Mesenchymal stem cell (in vitro differentiated cells and primary cell): ENCODE data around the gene SMIM44.
A peak's percentile ranks its signal among the peaks of the same experiment; 100 is the strongest.

Source experiments
- DNase-seq: peaks from one replicate; pipeline ENCODE4 v3.0.0-alpha.2; 2013
- H2AFZ ChIP-seq: one replicate; pipeline ENCODE4 v1.6.1; 2013; ENCODE audit warnings: low read depth, mild to moderate bottlenecking, control low read depth, inconsistent platforms, low read length, moderate library complexity
- H2AK5ac ChIP-seq: 2 replicates; pipeline ENCODE4 v1.6.1; 2013; ENCODE audit warnings: low read length, moderate library complexity, mild to moderate bottlenecking, inconsistent platforms; ENCODE audit not compliant: severe bottlenecking
- H2BK120ac ChIP-seq: one replicate; pipeline ENCODE4 v1.6.1; 2013; ENCODE audit warnings: low read depth, mild to moderate bottlenecking, inconsistent platforms, low read length, moderate library complexity
- H2BK12ac ChIP-seq, 2 experiments: one replicate each; pipeline ENCODE4 v1.6.1; 2013; ENCODE audit warnings: inconsistent platforms in 2 of 2, low read length in 2 of 2, mild to moderate bottlenecking in 2 of 2, moderate library complexity in 2 of 2, control low read depth in 1 of 2
- H2BK15ac ChIP-seq: one replicate; pipeline ENCODE4 v1.6.1; 2013; ENCODE audit warnings: mild to moderate bottlenecking, low read depth, inconsistent platforms; ENCODE audit not compliant: poor library complexity, severe bottlenecking
- H2BK5ac ChIP-seq: 2 replicates; pipeline ENCODE4 v1.6.1; 2013; ENCODE audit warnings: low read depth, mild to moderate bottlenecking, low read length, control low read depth, inconsistent platforms; ENCODE audit not compliant: poor library complexity, severe bottlenecking
- H3K14ac ChIP-seq, 2 experiments: one replicate each; pipeline ENCODE4 v1.6.1; 2013; ENCODE audit warnings: inconsistent platforms in 2 of 2, low read length in 2 of 2, control low read depth in 1 of 2, mild to moderate bottlenecking in 1 of 2, moderate library complexity in 1 of 2
- H3K18ac ChIP-seq, 2 experiments: one replicate each; pipeline ENCODE4 v1.6.1; 2013; ENCODE audit warnings: inconsistent platforms in 2 of 2, low read length in 2 of 2, control low read depth in 1 of 2, low read depth in 1 of 2, mild to moderate bottlenecking in 1 of 2
- H3K23ac ChIP-seq, 2 experiments: one replicate each; pipeline ENCODE4 v1.6.1; 2013; ENCODE audit warnings: inconsistent platforms in 2 of 2, low read length in 2 of 2, mild to moderate bottlenecking in 2 of 2, moderate library complexity in 2 of 2, control low read depth in 1 of 2
- H3K27ac ChIP-seq: 2 replicates; pipeline ENCODE4 v1.5.1; 2013; ENCODE audit warnings: mild to moderate bottlenecking, moderate library complexity, low read length, control low read depth, inconsistent platforms; ENCODE audit not compliant: poor library complexity, severe bottlenecking
- H3K27me3 ChIP-seq, 2 experiments: 2 replicates each; pipeline versions ENCODE4 v1.6.1 to v1.7.0; 2013; ENCODE audit warnings: low read length in 2 of 2, mild to moderate bottlenecking in 2 of 2, moderate library complexity in 2 of 2, control low read depth in 1 of 2, inconsistent platforms in 1 of 2; ENCODE audit not compliant: control insufficient read depth in 1 of 2, insufficient read depth in 1 of 2
- H3K36me3 ChIP-seq, 2 experiments: 2 replicates each; pipeline versions ENCODE4 v1.6.1 to v1.7.0; 2013; ENCODE audit warnings: low read length in 2 of 2, control low read depth in 1 of 2, inconsistent platforms in 1 of 2, low read depth in 1 of 2, mild to moderate bottlenecking in 1 of 2; ENCODE audit not compliant: insufficient read depth in 2 of 2, control insufficient read depth in 1 of 2
- H3K4ac ChIP-seq, 2 experiments: one replicate each; pipeline ENCODE4 v1.6.1; 2013; ENCODE audit warnings: inconsistent platforms in 2 of 2, low read length in 2 of 2, mild to moderate bottlenecking in 2 of 2, moderate library complexity in 2 of 2, control low read depth in 1 of 2, low read depth in 1 of 2
- H3K4me1 ChIP-seq: 2 replicates; pipeline ENCODE4 v1.6.1; 2013; ENCODE audit warnings: low read depth, low read length, control low read depth; ENCODE audit not compliant: control insufficient read depth, insufficient read depth
- H3K4me2 ChIP-seq: 2 replicates; pipeline ENCODE4 v1.6.1; 2013; ENCODE audit warnings: low read length, mild to moderate bottlenecking, inconsistent platforms; ENCODE audit not compliant: poor library complexity, severe bottlenecking
- H3K4me3 ChIP-seq, 2 experiments: 2 replicates each; pipeline versions ENCODE4 v1.5.1 to v1.7.0; 2013; ENCODE audit warnings: low read length in 2 of 2, mild to moderate bottlenecking in 2 of 2, control low read depth in 1 of 2, low read depth in 1 of 2; ENCODE audit not compliant: insufficient read depth in 1 of 2
- H3K79me1 ChIP-seq: replicated peaks from 2 replicates; pipeline ENCODE4 v1.6.1; 2013; ENCODE audit warnings: mild to moderate bottlenecking, control low read depth, low read length, inconsistent platforms; ENCODE audit not compliant: poor library complexity, severe bottlenecking
- H3K9ac ChIP-seq: 2 replicates; pipeline ENCODE4 v1.7.0; 2013; ENCODE audit warnings: mild to moderate bottlenecking, low read length, moderate library complexity
- H3K9me3 ChIP-seq: 2 replicates; pipeline ENCODE4 v1.7.0; 2013; ENCODE audit warnings: mild to moderate bottlenecking, low read length; ENCODE audit not compliant: control insufficient read depth
- H4K8ac ChIP-seq: one replicate; pipeline ENCODE4 v1.6.1; 2013; ENCODE audit warnings: inconsistent platforms, mild to moderate bottlenecking, low read length, moderate library complexity
- H4K91ac ChIP-seq: one replicate; pipeline ENCODE4 v1.6.1; 2013; ENCODE audit warnings: mild to moderate bottlenecking, low read length, inconsistent platforms
- WGBS: methylation state at CpG from one replicate; pipeline ENCODE4 v1.1.7; 2013; ENCODE audit warnings: mixed read lengths; 5-methylcytosine and 5-hydroxymethylcytosine counted together

Gene SMIM44

GRCh38 chr19:3441089-3441985 lies 41.9 kb downstream of the SMIM44 start:
- no peak overlapping the region for H3K14ac ChIP-seq
- H2BK12ac ChIP-seq: no peak overlapping the region
- no peak overlapping the region for H3K23ac ChIP-seq
- H3K36me3 ChIP-seq: peaks cover 65 to 69% of the 10 kb centered on the region in 2 experiments
- H3K4me2 ChIP-seq: no peak overlapping the region
- no peaks in the 10 kb centered on the region for H3K27me3 ChIP-seq
- 75% methylated on average over 25 of the region's 25 CpGs for WGBS
- no peak overlapping the region for H3K27ac ChIP-seq
- no peak for DNase-seq
- H4K91ac ChIP-seq: no peak overlapping the region
- no peak overlapping the region for H3K9ac ChIP-seq
- no peak overlapping the region for H4K8ac ChIP-seq
- H2BK120ac ChIP-seq: no peak overlapping the region
- no peak overlapping the region for H2AFZ ChIP-seq
- H2BK5ac ChIP-seq: no peak overlapping the region
- H3K9me3 ChIP-seq: no peaks in the 10 kb centered on the region
- H3K79me1 ChIP-seq: peaks cover 48% of the 10 kb centered on the region
- no peak overlapping the region for H2AK5ac ChIP-seq
- H3K4ac ChIP-seq: no peak overlapping the region
- no peak overlapping the region for H3K18ac ChIP-seq
- H3K4me1 ChIP-seq: peaks cover 20% of the 10 kb centered on the region
- H3K4me3 ChIP-seq: no peak overlapping the region
- H2BK15ac ChIP-seq: no peak overlapping the region

GRCh38 chr19:3440082-3440481 lies 43.2 kb downstream of the SMIM44 start:
- H3K4me1 ChIP-seq: peaks cover 15% of the 10 kb centered on the region
- H3K79me1 ChIP-seq: peaks cover 39% of the 10 kb centered on the region
- no peak overlapping the region for H2BK5ac ChIP-seq
- H2BK15ac ChIP-seq: no peak overlapping the region
- no peak overlapping the region for H4K91ac ChIP-seq
- no peak overlapping the region for H3K4ac ChIP-seq
- H3K9me3 ChIP-seq: no peaks in the 10 kb centered on the region
- peak overlapping the region; percentile 8 for H4K8ac ChIP-seq
- H2AFZ ChIP-seq: no peak overlapping the region
- H2BK120ac ChIP-seq: no peak overlapping the region
- no peak overlapping the region for H3K9ac ChIP-seq
- H3K14ac ChIP-seq: no peak overlapping the region
- H3K36me3 ChIP-seq: peaks cover 57% of the 10 kb centered on the region in 2 experiments
- H2AK5ac ChIP-seq: no peak overlapping the region
- H3K18ac ChIP-seq: no peak overlapping the region
- no peak overlapping the region for H3K4me2 ChIP-seq
- H3K4me3 ChIP-seq: no peak overlapping the region
- H2BK12ac ChIP-seq: no peak overlapping the region
- H3K27me3 ChIP-seq: no peaks in the 10 kb centered on the region
- WGBS: 68% methylated on average over 12 of the region's 13 CpGs
- H3K23ac ChIP-seq: no peak overlapping the region
- no peak for DNase-seq
- no peak overlapping the region for H3K27ac ChIP-seq

- peak overlapping the region in 1 of 2 experiments; percentile 4 for H2BK12ac ChIP-seq
- peak overlapping the region; percentile 64 for H3K4me2 ChIP-seq
- H2BK120ac ChIP-seq: peak overlapping the region; percentile 55
- DNase-seq: peak; percentile 97
- peak overlapping the region; percentile 49 to 100 for H3K18ac ChIP-seq
- H4K8ac ChIP-seq: peak overlapping the region; percentile 80
- H2AFZ ChIP-seq: no peak overlapping the region
- peak overlapping the region; percentile 55 for H2BK15ac ChIP-seq
- peak overlapping the region in 1 of 2 experiments; percentile 42 for H3K23ac ChIP-seq
- peak overlapping the region; percentile 73 for H4K91ac ChIP-seq
- H3K4ac ChIP-seq: peak overlapping the region; percentile 18 to 92
- peaks cover 9% of the 10 kb centered on the region for H3K4me1 ChIP-seq
- peak overlapping the region in 1 of 2 experiments; percentile 77 for H3K14ac ChIP-seq
- H3K27me3 ChIP-seq: no peaks in the 10 kb centered on the region
- H3K4me3 ChIP-seq: peak overlapping the region; percentile 63 to 71
- H3K79me1 ChIP-seq: peaks cover 43% of the 10 kb centered on the region
- peak overlapping the region; percentile 21 for H2BK5ac ChIP-seq
- WGBS: 1% methylated on average over 64 of the region's 67 CpGs
- peaks cover 10% of the 10 kb centered on the region for H3K9me3 ChIP-seq
- H3K9ac ChIP-seq: peak overlapping the region; percentile 82
- peak overlapping the region; percentile 81 for H3K27ac ChIP-seq
- H3K36me3 ChIP-seq: peaks cover 50 to 54% of the 10 kb centered on the region in 2 experiments
- peak overlapping the region; percentile 3 for H2AK5ac ChIP-seq
Measured at GRCh38 chr19:3434630-3435553, 48.3 kb downstream of the SMIM44 start.
